GM12878 (cell line): ENCODE data around the gene DNMBP. TPM values are rescaled to one million over a fixed set of nuclear protein-coding genes. Genes with fewer than 3 reads are reported as not detected.

ENCODE experiments used
- ATAC-seq: fragments of 200-7000 bp; cut with Tn5 transposase; 3 replicates; pipeline ENCODE4 v1.9.1; 2020; ENCODE audit warnings: mild to moderate bottlenecking, moderate library complexity
- BruUV-seq: library from RNA; stranded (reverse); fragments of 400-500 nt; replicated peaks from 2 replicates; lab custom pipeline; 2021; lab: Mats Ljungman, UMichigan
- CTCF ChIA-PET: fragments of 300-600 bp; sonication (Branson Sonifier 250); formaldehyde crosslinking; extraction: SDS; loops from one replicate; lab custom pipeline; 2021; ENCODE audit warnings: inconsistent platforms; lab: Yijun Ruan, JAX
- POLR2A ChIA-PET: fragments of 350-600 bp; formaldehyde crosslinking; extraction: SDS; loops from one replicate; lab custom pipeline; 2021; ENCODE audit warnings: inconsistent platforms; lab: Charles Lee
- RAD21 ChIA-PET: fragments of 300-600 bp; sonication (Branson Sonifier 250); formaldehyde crosslinking; loops from one replicate; lab custom pipeline; 2023; ENCODE audit warnings: antibody characterized with exemption; ENCODE audit not compliant: unreplicated experiment; lab: Charles Lee
- SMC1A ChIA-PET: fragments of 300-600 bp; sonication (Branson Sonifier 250); formaldehyde crosslinking; loops from one replicate; lab custom pipeline; 2023; ENCODE audit not compliant: unreplicated experiment, uncharacterized antibody; lab: Charles Lee
- DNase-seq: peaks from one replicate; pipeline ENCODE4 v3.0.0-alpha.2; 2011; ENCODE audit warnings: low read depth, low spot score
- FAIRE-seq: peaks from 3 replicates; lab custom pipeline; 2011; peaks lifted over from hg19 to GRCh38; lab: Jason Lieb, UNC
- H2AFZ ChIP-seq: 2 replicates; pipeline ENCODE4 v1.6.0; 2011; ENCODE audit warnings: low read depth, low read length, control low read depth; ENCODE audit not compliant: control insufficient read depth
- H3K27ac ChIP-seq: 2 replicates; pipeline ENCODE4 v1.5.1; 2011; ENCODE audit warnings: control low read depth; ENCODE audit not compliant: control insufficient read depth, insufficient read depth
- H3K27me3 ChIP-seq, 2 experiments: replicated peaks in 1 of 2; 2 replicates each; pipeline versions ENCODE4 v1.6.0 to v1.6.1; 2011; ENCODE audit warnings: low read length in 1 of 2; ENCODE audit not compliant: control insufficient read depth in 2 of 2, insufficient read depth in 2 of 2
- H3K36me3 ChIP-seq, 2 experiments: 2 replicates each; pipeline ENCODE4 v1.5.1; 2011; ENCODE audit warnings: low read length in 1 of 2; ENCODE audit not compliant: control insufficient read depth in 2 of 2, insufficient read depth in 2 of 2
- H3K4me1 ChIP-seq: 2 replicates; pipeline ENCODE4 v1.6.1; 2011; ENCODE audit warnings: mild to moderate bottlenecking, low read length, moderate library complexity, mixed read lengths; ENCODE audit not compliant: control insufficient read depth, insufficient read depth
- H3K4me2 ChIP-seq: 2 replicates; pipeline ENCODE4 v1.6.0; 2011; ENCODE audit warnings: control low read depth; ENCODE audit not compliant: control insufficient read depth, insufficient read depth
- H3K4me3 ChIP-seq: fragments of 200-600 bp; sonication (generic); 2 replicates; pipeline ENCODE4 v1.5.1; 2016
- H3K79me2 ChIP-seq: 2 replicates; pipeline ENCODE4 v1.6.0; 2011; ENCODE audit warnings: low read length; ENCODE audit not compliant: control insufficient read depth, insufficient read depth
- H3K9ac ChIP-seq: 2 replicates; pipeline ENCODE4 v1.8.0; 2011; ENCODE audit warnings: low read length, control low read depth, mixed read lengths; ENCODE audit not compliant: control insufficient read depth, insufficient read depth
- H3K9me3 ChIP-seq: replicated peaks from 3 replicates; pipeline ENCODE4 v1.5.1; 2011; ENCODE audit warnings: mild to moderate bottlenecking, low read length; ENCODE audit not compliant: control insufficient read depth, insufficient read depth
- H4K20me1 ChIP-seq: 2 replicates; pipeline ENCODE4 v1.6.0; 2011; ENCODE audit not compliant: control insufficient read depth, insufficient read depth
- CHD1 ChIP-seq: IDR thresholded peaks from 2 replicates; pipeline ENCODE4 v1.6.1; 2012; ENCODE audit warnings: low read depth, low read length, improper control_type of control experiment
- DPF2 ChIP-seq: fragments of 450-650 bp; IDR thresholded peaks from 2 replicates; pipeline ENCODE4 v1.6.1; 2017; ENCODE audit warnings: mild to moderate bottlenecking
- ESRRA ChIP-seq: IDR thresholded peaks from 2 replicates; pipeline ENCODE4 v1.6.1; 2012; ENCODE audit warnings: mild to moderate bottlenecking, low read length, improper control_type of control experiment
- NFIC ChIP-seq: IDR thresholded peaks from 2 replicates; pipeline ENCODE4 v1.6.1; 2012; ENCODE audit warnings: low read depth, mild to moderate bottlenecking, inconsistent platforms, low read length, moderate library complexity
- NR2C1 ChIP-seq: fragments of 450-650 bp; IDR thresholded peaks from 2 replicates; pipeline ENCODE4 v1.6.1; 2017; ENCODE audit warnings: antibody characterized with exemption, mild to moderate bottlenecking, moderate library complexity
- PML ChIP-seq: IDR thresholded peaks from 2 replicates; pipeline ENCODE4 v1.6.1; 2012; ENCODE audit warnings: low read length, inconsistent platforms
- RAD21 ChIP-seq: IDR thresholded peaks from 2 replicates; pipeline ENCODE4 v1.6.1; 2011; ENCODE audit warnings: mild to moderate bottlenecking, low read depth, low read length, moderate library complexity; ENCODE audit not compliant: insufficient read depth
- RELA ChIP-seq: fragments of 450-650 bp; IDR thresholded peaks from 2 replicates; pipeline ENCODE4 v1.8.0; 2014; ENCODE audit warnings: borderline replicate concordance; ENCODE audit not compliant: partially characterized antibody
- SMAD5 ChIP-seq: IDR thresholded peaks from 2 replicates; pipeline ENCODE4 v1.6.1; 2016; ENCODE audit warnings: antibody characterized with exemption, low read depth
- ZNF274 ChIP-seq: IDR thresholded peaks from one replicate; pipeline ENCODE4 v1.8.0; 2011; ENCODE audit not compliant: insufficient read length, insufficient read depth
- WGBS: methylation state at CpG from one replicate; pipeline ENCODE4 v1.1.6; 2016; ENCODE audit warnings: low lambda C conversion rate; ENCODE audit not compliant: insufficient replicate concordance, insufficient coverage; ENCODE audit errors: missing lambda C conversion rate; 5-methylcytosine and 5-hydroxymethylcytosine counted together
- in situ Hi-C: fragments of 300-500 bp; cut with MboI; formaldehyde crosslinking; loops from 9 replicates; pipeline ENCODE4 v1.14.3; 2018; ENCODE audit warnings: mixed read lengths
- intact Hi-C: fragments of 100-400 bp; cut with micrococcal nuclease; formaldehyde crosslinking; loops from one replicate; pipeline ENCODE4 v1.14.2; 2022; ENCODE audit not compliant: unreplicated experiment
- polyA plus RNA-seq, 11 experiments: library from polyadenylated mRNA; depleted of rRNA in 4 of 11; unstranded in 6 of 11; stranded (reverse) in 5 of 11; fragments of >200 nt; fragmentation: Nextera tagmentation in 4 of 11; fragmentation: Illumina TruSeq in 1 of 11; extraction: Ambion mirVana in 4 of 11; extraction: Trizol in 1 of 11; gene quantifications; 1 replicate in 1 of 11; 2 replicates in 10 of 11; pipeline versions ENCODE4 v1.2.1 to v1.2.3, GENCODE V29; 2011 to 2016; ENCODE audit warnings: inconsistent platforms in 2 of 11, missing spikeins in 2 of 11, low read depth in 1 of 11
- total RNA-seq, 4 experiments: library from RNA; depleted of rRNA in 3 of 4; stranded (reverse); fragments of >200 nt in 3 of 4; fragmentation: Illumina TruSeq in 1 of 4; extraction: Trizol in 1 of 4; gene quantifications; 2 replicates each; pipeline versions ENCODE4 v1.2.1 to v1.2.3, GENCODE V29; 2013 to 2021
- TF ChIP-seq, protein P1 (sequence below): IDR thresholded peaks from 2 replicates; pipeline ENCODE4 v1.6.1; 2012; ENCODE audit warnings: low read length, inconsistent platforms

DNMBP gene
- total and polyA plus RNA-seq, 10 of the 15 experiments (the other 5 are each of a cell fraction or from before 2014, with no cell fraction given), result 7.1 to 45.0 (median 22.0) TPM

DNA sequence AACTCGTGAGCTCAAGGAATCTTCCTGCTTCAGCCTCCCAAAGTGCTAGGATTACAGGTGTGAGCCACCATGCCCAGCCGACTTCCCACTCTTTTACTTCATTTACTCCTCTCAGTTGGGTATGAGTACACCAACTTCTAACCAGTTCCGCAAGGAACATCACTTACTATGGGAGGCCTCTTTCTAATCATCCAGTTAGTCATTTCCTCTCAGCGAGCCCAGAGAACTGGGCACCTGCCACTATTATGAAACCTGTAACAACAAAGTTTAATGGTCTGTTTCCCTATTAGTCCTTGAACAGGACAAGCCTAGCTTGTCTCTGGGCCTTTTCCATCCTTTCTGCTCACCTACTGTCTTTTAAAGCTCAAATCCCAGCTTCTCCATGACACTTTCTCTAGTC lies 88.8 kb downstream of the DNMBP start:
- Histone ChIP-seq H3K79me2 (peaks cover 10% of the 10 kb centered on the region), H3K27me3 (no peaks in the 10 kb centered on the region), H3K9me3 (no peaks in the 10 kb centered on the region), H2AFZ (no peak overlapping the region), H3K4me2 (no peak overlapping the region), H3K36me3 (peaks cover 0 to 8% of the 10 kb centered on the region in 2 experiments; a peak in 3 of 4 replicates), H3K4me1 (no peaks in the 10 kb centered on the region), H4K20me1 (peaks cover 8% of the 10 kb centered on the region), H3K27ac (no peak overlapping the region), H3K9ac (no peak overlapping the region), H3K4me3 (no peak overlapping the region)
- no peak for ATAC-seq
- ChIA-PET POLR2A (no interaction called here), CTCF (no interaction called here), RAD21 (no interaction called here), SMC1A (interaction anchor here (1.2 kb wide), 1 partner anchor 46 kb away, joined by 4 read pairs; no protein-coding TSS in a partner anchor)
- in situ Hi-C loops, result no loop called here
- 100% methylated on average over 4 of the region's 4 CpGs for WGBS
- no peak for TF ChIP-seq ESRRA
- no peak for TF ChIP-seq RELA
- no peak for TF ChIP-seq RAD21
- no peak for TF ChIP-seq DPF2
- TF ChIP-seq NR2C1, result no peak
- TF ChIP-seq, protein P1, sequence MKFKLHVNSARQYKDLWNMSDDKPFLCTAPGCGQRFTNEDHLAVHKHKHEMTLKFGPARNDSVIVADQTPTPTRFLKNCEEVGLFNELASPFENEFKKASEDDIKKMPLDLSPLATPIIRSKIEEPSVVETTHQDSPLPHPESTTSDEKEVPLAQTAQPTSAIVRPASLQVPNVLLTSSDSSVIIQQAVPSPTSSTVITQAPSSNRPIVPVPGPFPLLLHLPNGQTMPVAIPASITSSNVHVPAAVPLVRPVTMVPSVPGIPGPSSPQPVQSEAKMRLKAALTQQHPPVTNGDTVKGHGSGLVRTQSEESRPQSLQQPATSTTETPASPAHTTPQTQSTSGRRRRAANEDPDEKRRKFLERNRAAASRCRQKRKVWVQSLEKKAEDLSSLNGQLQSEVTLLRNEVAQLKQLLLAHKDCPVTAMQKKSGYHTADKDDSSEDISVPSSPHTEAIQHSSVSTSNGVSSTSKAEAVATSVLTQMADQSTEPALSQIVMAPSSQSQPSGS, result no peak
- no peak for TF ChIP-seq SMAD5
- no peak for TF ChIP-seq NFIC
- no peak for TF ChIP-seq PML
- TF ChIP-seq ZNF274, result no peak
- no peak for TF ChIP-seq CHD1
- no peak for FAIRE-seq
- no TSS peak for BruUV-seq
- no peak for DNase-seq
- intact Hi-C loops, result no loop called here
